Endothelial cell of hepatic sinusoid (primary cell): ENCODE data around the gene MAGEA11.
"Not testable (repeated sequence)": the region's sequence is repeated elsewhere in the genome, so short reads cannot be mapped to it uniquely, and the experiment has no call there.

Experiments used
- in situ Hi-C: cut with HindIII; loops from 2 replicates; pipeline ENCODE4 v1.10.0; 2017; ENCODE audit warnings: low sequenced_read_pairs

The MAGEA11 gene

DNA sequence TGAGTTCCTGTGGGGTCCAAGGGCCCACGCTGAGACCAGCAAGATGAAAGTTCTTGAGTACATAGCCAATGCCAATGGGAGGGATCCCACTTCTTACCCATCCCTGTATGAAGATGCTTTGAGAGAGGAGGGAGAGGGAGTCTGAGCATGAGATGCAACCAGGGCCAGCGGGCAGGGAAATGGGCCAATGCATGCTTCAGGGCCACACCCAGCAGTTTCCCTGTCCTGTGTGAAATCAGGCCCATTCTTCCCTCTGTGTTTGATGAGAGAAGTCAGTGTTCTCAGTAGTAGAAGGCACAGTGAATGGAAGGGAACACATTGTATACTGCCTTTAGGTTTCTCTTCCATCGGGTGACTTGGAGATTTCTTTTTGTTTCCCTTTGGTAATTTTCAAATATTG is 4.8 kb downstream of the MAGEA11 start:
- in situ Hi-C loops: no loop called here

DNA sequence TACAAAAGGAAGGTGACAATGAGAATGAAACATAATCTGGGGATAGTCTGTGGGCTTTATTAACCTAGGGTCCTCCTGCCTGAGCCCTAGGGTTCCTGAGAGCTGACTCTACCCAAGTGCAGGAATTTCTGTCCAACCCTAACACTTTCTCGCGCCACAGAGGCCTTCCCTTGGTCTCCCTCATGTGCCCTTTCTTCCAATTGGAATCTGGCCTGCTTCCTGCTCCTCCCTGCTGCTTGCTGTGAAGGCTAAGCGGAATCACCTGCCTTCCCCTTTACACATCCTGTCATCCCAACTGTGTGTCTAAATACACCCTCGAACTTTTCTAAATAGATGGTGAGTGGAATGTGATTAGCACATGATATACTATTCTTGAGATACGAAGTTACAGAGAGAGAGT is 5.9 kb downstream of the MAGEA11 start:
- in situ Hi-C loops: no loop called here

DNA sequence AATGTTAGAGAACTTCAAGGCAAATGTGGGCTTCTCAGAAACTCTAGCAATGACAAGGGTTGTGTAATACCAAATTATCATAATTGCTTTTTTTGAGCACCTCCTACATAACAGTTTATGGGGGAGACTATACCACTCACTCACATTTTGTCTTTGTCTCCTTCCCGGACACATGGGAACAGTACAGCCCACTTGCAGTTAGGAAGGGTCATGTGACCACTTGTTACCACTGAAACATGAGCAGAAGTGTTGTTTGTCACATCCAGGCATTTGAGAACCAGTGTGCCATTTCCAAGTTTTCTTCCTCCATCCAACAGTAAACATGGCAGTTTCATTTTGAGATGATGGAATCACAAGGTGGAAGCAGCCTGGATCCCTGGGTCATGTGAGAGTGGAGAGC is 6.9 kb downstream of the MAGEA11 start:
- in situ Hi-C loops: no loop called here

DNA sequence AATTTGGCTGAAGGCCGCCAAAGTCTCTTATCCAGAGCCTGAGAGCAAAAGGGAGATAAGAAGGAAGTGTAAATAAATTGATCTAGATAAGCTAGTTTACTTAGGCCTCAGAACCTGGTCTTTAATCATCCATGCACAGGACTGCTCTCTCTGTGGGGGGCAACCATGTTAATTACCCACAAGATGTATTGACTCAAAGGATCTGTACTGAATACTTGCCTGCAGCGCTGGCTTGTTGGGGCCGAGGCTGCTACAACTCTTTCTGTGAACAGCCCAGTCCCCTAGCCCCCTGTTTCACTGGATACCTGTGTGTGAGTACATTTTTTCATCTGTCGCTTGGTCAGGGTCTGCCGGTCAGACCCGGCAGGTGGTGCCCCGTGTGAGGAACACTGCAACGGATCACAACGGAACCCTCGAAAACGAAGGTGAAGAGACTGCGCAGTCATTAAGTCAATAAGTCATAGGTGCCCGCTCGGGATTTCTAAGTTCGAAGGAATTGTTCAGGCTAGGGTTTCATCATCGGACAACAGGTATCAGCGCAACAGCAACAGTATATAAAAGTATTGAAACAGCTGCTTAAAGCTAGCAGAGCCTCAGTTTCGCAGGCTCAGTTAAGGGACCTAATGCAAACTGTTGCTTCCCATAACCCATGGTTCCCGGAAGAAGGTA is 8.3 kb downstream of the MAGEA11 start:
- in situ Hi-C loops: no loop called here

DNA sequence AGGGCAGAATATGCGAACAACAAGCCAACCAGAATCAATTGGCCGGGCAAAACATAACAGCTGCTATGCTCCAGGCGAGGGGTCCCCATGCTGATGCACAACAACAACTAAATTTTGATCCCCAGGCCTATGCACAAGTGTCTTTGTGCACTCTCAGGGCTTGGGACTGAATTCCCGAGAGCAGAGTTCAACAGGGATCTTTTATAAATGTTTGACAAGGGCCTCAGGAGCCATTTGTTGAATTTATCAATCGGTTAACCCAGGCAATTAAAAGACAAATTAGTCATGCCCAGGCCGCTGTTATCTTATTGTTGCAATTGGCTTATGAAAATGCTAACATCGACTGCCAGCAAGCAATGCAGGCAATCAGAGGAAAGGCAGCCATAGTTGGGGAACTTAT is 9.4 kb downstream of the MAGEA11 start:
- in situ Hi-C loops: not testable (repeated sequence)

DNA sequence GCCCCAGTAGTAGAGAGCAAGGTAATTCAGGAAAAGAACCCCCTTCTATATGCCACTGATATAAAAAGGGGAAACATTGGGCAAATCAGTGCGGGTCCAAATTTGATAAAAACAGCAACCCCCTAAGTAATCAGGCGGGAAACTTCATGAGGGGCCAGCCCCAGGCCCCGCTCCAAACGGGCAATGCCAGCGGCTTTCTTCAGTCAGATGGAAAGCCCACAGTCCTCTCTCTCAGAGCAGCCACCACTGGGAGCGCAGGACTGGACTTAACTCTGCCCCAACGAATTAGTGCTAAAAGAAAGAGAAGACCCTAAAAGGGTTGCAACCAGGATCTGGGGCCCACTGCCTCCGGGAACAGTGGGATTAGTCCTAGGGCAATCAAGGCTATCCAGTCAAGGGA is 9.9 kb downstream of the MAGEA11 start:
- in situ Hi-C loops: no loop called here

DNA sequence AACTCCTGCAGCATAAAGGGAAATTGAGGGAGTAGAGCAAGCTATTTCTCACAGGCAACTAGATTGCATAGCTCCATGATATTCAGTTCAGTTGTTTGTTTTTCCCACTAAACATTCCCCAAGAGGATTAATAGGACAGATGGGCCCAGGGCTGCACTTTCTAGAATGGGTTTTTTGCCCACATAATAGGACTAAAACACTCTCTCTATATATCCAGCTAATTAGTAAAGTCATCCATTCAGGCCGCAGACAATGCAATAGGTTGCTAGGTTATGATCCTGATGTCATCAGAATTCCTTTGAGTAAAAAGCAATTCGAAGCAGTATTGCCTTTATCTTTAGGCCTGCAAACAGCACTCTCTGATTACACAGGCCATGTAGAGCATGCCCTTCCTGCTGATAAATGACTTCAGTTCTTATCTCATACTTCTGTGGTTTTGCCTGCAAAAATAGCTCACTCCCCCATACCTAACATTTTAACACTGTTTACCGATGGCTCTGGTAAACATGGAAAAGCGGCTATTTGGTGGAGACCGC is 11.8 kb downstream of the MAGEA11 start:
- in situ Hi-C loops: not testable (repeated sequence)

DNA sequence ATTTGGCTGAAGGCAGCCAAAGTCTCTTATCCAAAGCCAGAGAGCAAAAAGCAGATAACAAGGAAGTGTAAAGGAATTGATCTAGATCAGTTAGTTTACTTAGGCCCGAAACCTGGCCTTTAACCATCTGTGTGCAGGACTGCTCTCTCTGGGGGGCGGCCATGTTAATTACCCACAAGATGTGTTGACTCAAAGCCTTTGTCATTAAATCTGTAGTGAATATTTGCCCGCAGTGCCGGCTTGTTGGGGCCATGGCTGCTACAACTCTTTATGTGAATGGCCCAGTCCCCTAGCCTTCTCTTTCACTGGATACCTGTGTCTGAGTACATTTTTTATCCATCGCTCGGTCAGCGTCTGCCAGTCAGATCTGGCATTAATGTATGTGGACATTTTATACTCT is 15.4 kb downstream of the MAGEA11 start:
- in situ Hi-C loops: not testable (repeated sequence)

DNA sequence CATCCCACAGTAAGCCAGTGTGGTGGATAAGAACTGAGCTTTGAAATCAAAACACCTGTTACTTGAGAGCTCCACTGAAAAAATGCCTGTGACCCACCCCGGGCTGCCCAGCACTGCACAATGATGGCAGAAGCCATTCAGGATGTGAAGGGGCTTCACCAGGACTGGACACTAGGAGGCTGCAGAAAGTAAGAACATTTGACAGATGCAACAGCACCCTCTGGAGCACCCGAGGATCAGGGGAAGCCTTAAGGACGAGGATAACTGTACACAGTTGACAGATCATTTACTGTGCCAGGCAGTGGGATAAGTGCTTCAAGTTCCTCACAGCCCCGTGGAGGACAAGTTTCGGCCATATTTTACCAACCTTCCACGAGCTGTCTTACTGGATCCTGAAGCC is 30.4 kb downstream of the MAGEA11 start:
- in situ Hi-C loops: not testable (repeated sequence)

DNA sequence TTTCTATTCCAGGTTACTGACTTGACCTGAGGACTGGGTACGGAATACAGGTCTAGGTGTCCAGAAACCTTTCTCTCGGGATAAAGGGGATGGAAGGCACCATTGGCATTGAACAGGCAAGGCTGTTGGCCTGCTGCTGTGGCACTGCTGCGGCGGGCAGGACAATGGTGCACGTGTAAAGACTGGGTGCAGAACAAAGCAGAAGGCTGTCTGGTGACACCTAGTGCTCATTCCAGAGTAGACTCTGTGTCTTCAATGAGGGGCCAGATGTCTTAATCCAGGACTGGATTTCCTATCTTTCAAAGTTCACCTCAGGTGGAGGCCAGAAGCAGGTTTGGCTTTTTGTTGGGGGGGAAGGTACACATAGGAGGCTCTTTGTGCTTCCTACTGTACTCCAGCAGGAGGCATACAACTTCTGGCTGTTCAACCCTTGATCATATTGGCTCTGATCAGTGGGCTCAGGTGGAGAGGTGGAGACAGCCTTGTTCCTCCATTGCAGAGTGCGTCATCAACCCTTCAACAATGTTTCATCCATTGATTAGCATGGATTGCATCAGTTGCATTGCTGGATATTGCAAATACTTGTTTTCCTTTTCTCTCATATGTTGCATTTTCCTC is 34.6 kb downstream of the MAGEA11 start:
- in situ Hi-C loops: not testable (repeated sequence)

DNA sequence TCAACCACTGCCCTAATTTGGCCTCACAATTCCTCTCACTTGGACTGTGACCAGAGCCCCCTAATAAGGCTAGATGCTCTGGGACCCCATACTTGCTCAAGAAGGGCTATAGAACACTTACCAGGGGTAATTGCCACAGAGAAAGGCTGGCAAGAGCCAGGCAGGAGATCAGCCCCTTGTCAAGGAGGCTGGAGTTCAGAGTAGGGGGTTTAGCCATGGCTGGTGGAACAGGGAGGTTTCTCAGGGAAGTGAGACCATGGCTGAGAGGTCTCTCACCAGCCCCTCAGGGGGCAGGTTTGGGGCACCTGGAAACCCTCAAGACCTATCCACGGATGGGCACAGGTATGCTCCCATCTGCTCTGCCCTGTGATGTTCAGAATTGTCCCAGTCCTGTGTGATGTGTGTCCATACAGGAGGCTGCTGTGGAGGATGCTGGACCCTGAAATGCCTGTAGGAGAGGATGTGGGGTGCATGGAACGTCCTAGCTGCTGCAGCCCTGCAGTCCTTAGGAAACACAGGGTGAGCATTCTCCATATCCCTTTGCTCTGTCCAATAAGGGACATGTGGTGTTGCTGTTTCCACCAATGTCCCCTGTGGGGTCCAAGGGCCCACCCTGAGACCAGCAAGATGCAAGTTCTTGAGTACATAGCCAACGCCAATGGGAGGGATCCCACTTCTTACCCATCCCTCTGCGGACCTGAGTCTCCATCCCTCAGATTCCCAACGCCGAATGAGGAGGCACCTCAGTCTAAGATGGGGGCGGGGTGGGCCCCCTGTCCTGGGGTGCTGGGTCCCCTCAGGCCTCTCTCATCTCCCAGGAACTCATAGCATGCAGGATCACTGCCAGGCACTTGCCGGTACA is 45.6 kb downstream of the MAGEA11 start:
- in situ Hi-C loops: no loop called here

DNA sequence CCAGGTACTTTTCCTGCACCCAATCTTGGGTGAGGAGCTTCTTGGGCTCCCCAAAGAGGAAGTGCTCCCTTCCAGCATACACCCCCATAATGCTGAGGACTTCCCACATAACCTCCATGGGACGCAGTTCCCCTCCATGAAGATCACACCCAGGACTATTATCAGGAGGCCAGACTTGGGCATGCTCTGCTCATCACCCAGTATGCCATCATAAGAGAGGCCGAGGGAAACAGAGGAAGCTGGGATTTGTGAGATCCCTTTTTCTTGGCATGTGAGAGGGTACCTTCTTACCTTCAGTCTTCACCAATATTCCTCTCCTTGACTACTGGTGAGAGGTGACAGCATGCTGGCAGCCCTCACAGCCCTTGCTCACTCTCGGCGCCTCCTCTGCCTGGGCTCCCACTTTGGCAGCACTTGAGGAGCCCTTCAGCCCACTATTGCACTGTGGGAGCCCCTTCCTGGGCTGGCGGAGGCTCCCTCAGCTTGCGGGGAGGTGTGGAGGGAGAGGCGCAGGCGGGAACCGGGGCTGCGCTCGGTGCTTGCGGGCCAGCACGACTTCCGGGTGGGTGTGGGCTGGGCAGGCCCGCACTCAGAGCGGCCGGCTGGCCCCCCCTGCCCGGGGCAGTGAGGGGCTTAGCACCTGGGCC is 46.3 kb downstream of the MAGEA11 start:
- in situ Hi-C loops: no loop called here

DNA sequence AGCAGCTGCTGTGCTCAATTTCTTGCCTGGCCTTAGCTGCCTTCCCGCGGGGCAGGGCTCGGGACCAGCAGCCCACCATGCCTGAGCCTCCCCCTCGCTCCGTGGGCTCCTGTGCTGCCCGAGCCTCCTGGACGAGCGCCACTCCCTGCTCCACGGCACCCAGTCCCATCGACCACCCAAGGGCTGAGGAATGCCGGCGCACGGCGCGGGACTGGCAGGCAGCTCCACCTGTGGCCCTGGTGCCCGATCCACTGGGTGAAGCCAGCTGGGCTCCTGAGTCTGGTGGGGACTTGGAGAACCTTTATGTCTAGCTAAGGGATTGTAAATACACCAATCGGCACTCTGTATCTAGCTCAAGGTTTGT is 46.8 kb downstream of the MAGEA11 start:
- in situ Hi-C loops: not testable (repeated sequence)

DNA sequence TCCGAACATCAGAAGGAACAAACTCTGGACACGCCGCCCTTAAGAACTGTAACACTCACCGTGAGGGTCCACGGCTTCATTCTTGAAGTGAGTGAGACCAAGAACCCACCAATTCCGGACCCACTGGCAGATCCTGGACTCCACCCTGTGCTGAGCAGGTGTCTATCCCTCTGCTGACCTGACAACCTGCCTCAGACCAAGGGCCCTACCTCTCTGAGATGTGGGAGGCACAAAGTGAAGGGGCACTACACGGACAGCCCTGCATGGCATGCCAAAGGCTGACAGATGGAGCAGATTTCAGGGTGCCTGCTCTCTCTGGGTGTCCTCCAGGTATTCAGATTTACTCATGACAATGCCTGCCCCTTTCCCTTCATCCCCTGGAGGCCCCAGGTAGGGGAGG is 48.0 kb downstream of the MAGEA11 start:
- in situ Hi-C loops: no loop called here

DNA sequence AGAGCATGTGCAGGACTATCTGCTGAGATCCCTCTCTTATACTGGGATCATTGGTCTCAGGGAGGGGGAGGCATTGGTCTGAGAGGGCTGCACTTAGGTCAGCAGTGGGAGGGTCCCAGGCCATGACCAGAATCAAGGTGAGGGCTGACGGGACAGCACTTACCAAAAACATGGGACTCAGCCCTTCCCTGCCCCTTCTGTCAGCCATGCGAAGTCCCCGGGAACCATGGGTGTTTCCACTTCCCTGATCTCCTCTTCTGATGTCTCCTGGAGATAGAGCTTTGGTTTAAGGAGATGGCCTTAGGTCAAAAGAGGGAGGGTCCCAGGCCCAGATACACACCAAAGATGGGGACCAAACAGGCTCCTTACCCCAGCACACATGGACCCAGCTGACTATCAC is 49.1 kb downstream of the MAGEA11 start:
- in situ Hi-C loops: no loop called here

DNA sequence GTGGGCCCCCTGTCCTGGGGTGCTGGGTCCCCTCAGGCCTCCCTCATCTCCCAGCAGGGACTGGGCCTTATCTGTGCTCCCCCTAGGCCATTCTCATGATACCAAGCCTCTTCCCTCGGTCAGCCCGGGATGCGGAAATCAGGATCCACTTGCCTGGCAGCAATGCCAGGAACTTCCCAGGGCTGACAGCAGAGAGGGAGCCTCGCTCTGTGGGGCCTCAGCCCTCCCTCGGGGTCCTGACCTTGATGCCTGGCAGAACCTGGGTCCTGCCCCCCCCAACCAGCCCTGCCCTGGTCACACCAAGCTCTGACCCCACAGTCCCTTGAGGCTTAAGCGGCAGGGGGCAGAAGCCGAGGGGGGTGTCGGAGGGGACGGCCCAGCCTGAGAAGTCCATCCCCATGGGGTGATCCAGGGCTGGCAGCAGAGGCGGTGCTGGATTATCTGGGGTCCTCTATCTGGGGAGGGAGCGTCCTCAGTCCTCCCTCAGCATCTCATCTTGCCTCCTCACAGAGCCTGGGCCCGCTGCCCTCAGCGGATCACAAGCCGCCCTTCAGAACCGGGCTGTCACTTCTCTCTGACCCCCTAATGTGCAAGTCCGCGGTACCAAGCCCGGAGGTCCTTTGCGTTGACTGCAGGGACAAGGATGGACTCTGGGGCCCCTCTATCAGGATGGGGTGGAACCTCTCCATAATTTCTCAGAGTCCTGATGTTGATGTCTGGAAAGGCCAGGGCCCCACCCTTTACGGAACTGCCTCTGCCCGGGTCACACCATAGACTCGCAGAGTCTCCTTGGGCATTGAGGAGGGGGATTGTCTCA is 50.2 kb downstream of the MAGEA11 start:
- in situ Hi-C loops: not testable (repeated sequence)

DNA sequence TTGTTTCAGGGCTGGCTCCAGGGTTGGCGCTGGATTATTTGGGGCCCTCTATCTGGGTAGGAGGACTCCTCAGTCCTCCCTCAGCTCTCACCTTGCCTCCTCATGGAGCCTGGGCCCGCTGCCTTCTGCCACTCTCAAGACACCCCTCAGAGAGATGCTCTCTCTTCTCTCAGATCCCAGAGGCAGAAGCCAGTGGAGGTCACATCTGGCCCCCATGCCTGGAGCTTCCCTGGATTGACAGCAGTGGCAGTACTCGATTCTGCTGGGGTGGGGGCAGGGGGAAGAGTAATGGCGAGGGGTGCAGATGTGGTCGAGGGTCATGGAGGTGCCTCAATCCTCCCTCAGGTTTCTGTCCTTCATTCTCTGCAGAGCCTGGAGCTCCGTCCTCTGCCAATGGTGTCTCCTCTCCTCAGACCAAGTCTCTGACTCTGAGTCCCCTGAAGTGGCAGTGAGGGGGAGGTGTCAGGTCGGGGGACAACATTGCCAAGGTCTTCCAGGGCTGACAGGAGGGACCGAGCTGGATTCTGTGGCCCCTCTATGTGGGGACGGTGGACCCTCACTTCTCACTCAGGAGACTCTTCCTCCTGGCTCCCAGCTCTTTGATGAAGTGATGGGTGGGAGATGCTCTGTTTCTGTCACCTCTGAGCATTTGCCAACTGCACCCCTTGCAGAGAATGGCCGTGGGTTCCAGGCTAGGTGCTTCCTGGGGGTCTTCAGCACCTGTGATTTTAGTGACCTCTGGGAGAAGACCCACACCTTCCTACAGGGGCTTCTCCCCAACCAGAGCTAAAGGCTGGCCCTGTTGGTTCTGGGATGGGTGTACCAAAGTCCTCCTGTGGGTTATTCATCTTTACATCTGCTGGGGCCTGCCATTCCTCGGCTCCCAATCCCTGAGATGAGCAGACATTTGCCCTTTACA is 51.1 kb downstream of the MAGEA11 start:
- in situ Hi-C loops: no loop called here
